Measurements from ENCODE around the gene ADAM19.

Gene ADAM19

GRCh38 chr5:157543825-157544622 is 31.6 kb downstream of the ADAM19 start:
- DNase-seq (ENCODE audit: low read depth in 1 of 2, low spot score in 1 of 2) = no peak

- DNase-seq (ENCODE audit: low read depth in 1 of 2, low spot score in 1 of 2) = no peak
Measured at GRCh38 chr5:157542282-157543000, 33.1 kb downstream of the ADAM19 start.

GRCh38 chr5:157541447-157542118 is 34.0 kb downstream of the ADAM19 start:
- no peak for DNase-seq (ENCODE audit: low read depth in 1 of 2, low spot score in 1 of 2)

- peak in 1 of 2 donors; percentile 8 for DNase-seq (ENCODE audit: low read depth in 1 of 2, low spot score in 1 of 2)
Measured at GRCh38 chr5:157540707-157541446, 34.7 kb downstream of the ADAM19 start.

- DNase-seq (ENCODE audit: low read depth in 1 of 2, low spot score in 1 of 2) = no peak
Measured at GRCh38 chr5:157540124-157540523, 35.5 kb downstream of the ADAM19 start.

- no peak for DNase-seq (ENCODE audit: low read depth in 1 of 2, low spot score in 1 of 2)
Measured at GRCh38 chr5:157539503-157540022, 36.0 kb downstream of the ADAM19 start.

GRCh38 chr5:157538311-157538710 is 37.3 kb downstream of the ADAM19 start:
- no peak for DNase-seq (ENCODE audit: low read depth in 1 of 2, low spot score in 1 of 2)

GRCh38 chr5:157535042-157535865 is 40.3 kb downstream of the ADAM19 start:
- no peak for DNase-seq (ENCODE audit: low read depth in 1 of 2, low spot score in 1 of 2)

GRCh38 chr5:157533011-157533481 is 42.5 kb downstream of the ADAM19 start:
- DNase-seq (ENCODE audit: low read depth in 1 of 2, low spot score in 1 of 2) = no peak

- DNase-seq (ENCODE audit: low read depth in 1 of 2, low spot score in 1 of 2) = no peak
Measured at GRCh38 chr5:157532022-157532421, 43.6 kb downstream of the ADAM19 start.

- no peak for DNase-seq (ENCODE audit: low read depth in 1 of 2, low spot score in 1 of 2)
Measured at GRCh38 chr5:157530226-157530972, 45.2 kb downstream of the ADAM19 start.

- no peak for DNase-seq (ENCODE audit: low read depth in 1 of 2, low spot score in 1 of 2)
Measured at GRCh38 chr5:157529002-157529401, 46.6 kb downstream of the ADAM19 start.

- no peak for DNase-seq (ENCODE audit: low read depth in 1 of 2, low spot score in 1 of 2)
Measured at GRCh38 chr5:157528036-157528632, 47.4 kb downstream of the ADAM19 start.

GRCh38 chr5:157524887-157525286 is 50.7 kb downstream of the ADAM19 start:
- no peak for DNase-seq (ENCODE audit: low read depth in 1 of 2, low spot score in 1 of 2)

GRCh38 chr5:157523976-157524375 is 51.6 kb downstream of the ADAM19 start:
- no peak for DNase-seq (ENCODE audit: low read depth in 1 of 2, low spot score in 1 of 2)

- no peak for DNase-seq (ENCODE audit: low read depth in 1 of 2, low spot score in 1 of 2)
Measured at GRCh38 chr5:157521704-157522029, 53.9 kb downstream of the ADAM19 start.

- no peak for DNase-seq (ENCODE audit: low read depth in 1 of 2, low spot score in 1 of 2)
Measured at GRCh38 chr5:157520911-157521703, 54.5 kb downstream of the ADAM19 start.

- DNase-seq (ENCODE audit: low read depth in 1 of 2, low spot score in 1 of 2) = no peak
Measured at GRCh38 chr5:157519579-157520253, 55.9 kb downstream of the ADAM19 start.

Measured in activated T-helper 1 cell treated with anti-CD3 and anti-CD28 coated beads, Interleukin-2, amount 50 U/mL, for 16 hours (primary cell).